Ovary (tissue), 9 donors: ENCODE data around the gene BARD1. TPM values are rescaled to one million over a fixed set of nuclear protein-coding genes. Genes with fewer than 3 reads are reported as not detected.

Experiments
- DNase-seq, 5 donors: peaks; one replicate each; pipeline ENCODE4 v3.0.0-alpha.2; 2019 to 2020
- H3K27ac ChIP-seq, 2 donors: fragments of 200-600 bp; one replicate each; pipeline versions ENCODE4 v1.5.1 to v1.8.0; 2019 to 2022
- H3K27me3 ChIP-seq: fragments of 200-600 bp; one replicate; pipeline ENCODE4 v1.8.0; 2022
- H3K36me3 ChIP-seq: fragments of 200-600 bp; sonication (generic); one replicate; pipeline ENCODE4 v1.5.1; 2019
- H3K4me1 ChIP-seq: one replicate; pipeline ENCODE4 v1.8.1; 2013; ENCODE audit warnings: mild to moderate bottlenecking, moderate library complexity; ENCODE audit not compliant: insufficient read depth
- H3K4me3 ChIP-seq: fragments of 200-600 bp; sonication (generic); one replicate; pipeline ENCODE4 v1.5.1; 2017
- H3K9me3 ChIP-seq, 2 donors: fragments of 200-600 bp in 1 of 2; sonication (generic) in 1 of 2; one replicate each; pipeline versions ENCODE4 v1.5.1 to v1.8.1; 2013 to 2019; ENCODE audit warnings: mild to moderate bottlenecking in 1 of 2, moderate library complexity in 1 of 2
- CTCF ChIP-seq, 3 donors: fragments of 450-650 bp in 2 of 3; fragments of 200-600 bp in 1 of 3; IDR thresholded peaks; one replicate each; pipeline versions ENCODE4 v1.5.1 to v1.8.0; 2016 to 2022; ENCODE audit warnings: antibody characterized with exemption in 3 of 3, mild to moderate bottlenecking in 1 of 3
- EP300 ChIP-seq: sonication (generic); formaldehyde crosslinking; IDR thresholded peaks from one replicate; pipeline ENCODE4 v1.6.1; 2017; ENCODE audit warnings: antibody characterized with exemption
- POLR2A ChIP-seq: fragments of 450-650 bp; IDR thresholded peaks from one replicate; pipeline ENCODE4 v1.6.1; 2017; ENCODE audit warnings: antibody characterized with exemption, mild to moderate bottlenecking, moderate library complexity
- WGBS, 3 donors: extraction: QIAGEN DNeasy Blood & Tissue Kit in 1 of 3; methylation state at CpG; one replicate each; pipeline versions ENCODE4 v1.1.5 to v1.1.7; 2013 to 2017; 5-methylcytosine and 5-hydroxymethylcytosine counted together
- intact Hi-C, 4 donors: fragments of 100-400 bp; cut with DNase I; formaldehyde crosslinking; loops; one replicate each; pipeline versions ENCODE4 v1.11.0 to v1.15.1; 2022 to 2023
- polyA plus RNA-seq, 2 donors: library from polyadenylated mRNA; stranded (reverse); fragments of 200-250 nt in 1 of 2; fragments of 350-450 nt in 1 of 2; fragmentation: Illumina TruSeq in 1 of 2; extraction: RNeasy Lipid Tissue Mini Kit (QIAGEN cat#74804) in 1 of 2; gene quantifications; one replicate each; pipeline ENCODE4 v1.2.3, GENCODE V29; 2013 to 2014
- total RNA-seq, 7 donors: library from RNA; depleted of rRNA in 2 of 7; stranded (reverse); fragments of >200 nt in 2 of 7; fragmentation: NEBNext Ultra II Directional in 3 of 7; extraction: Animal tissue kit (Norgen Biotek cat#: 25700) in 3 of 7; gene quantifications; one replicate each; pipeline versions ENCODE4 v1.1.0 to v1.2.4, GENCODE V29; 2016 to 2023
- donor health status: DM: no; HTN: no; CAD: no; lungs with moderate emphysema.
- donor health status: DM: no; HTN: no; CAD: no.
- donor health status: Bipolar disorder and iron deficiency.
- donor health status: DM: yes; HTN: yes; CAD: no.
- donor health status: DM: no; HTN: no; CAD: no.
- donor health status: DM: yes; HTN: yes; CAD: no.

The BARD1 gene
- total and polyA plus RNA-seq, 9 donors, result 2.4 to 30.4 (median 11.0) TPM

- TF ChIP-seq POLR2A (no peak), CTCF (IDR thresholded peaks at IDR 0.05) (no peak), EP300 (no peak)
- DNase-seq, result no peak
- no peak overlapping the region for H3K4me3 ChIP-seq
- no peak overlapping the region for H3K27ac ChIP-seq
- no peaks in the 10 kb centered on the region for H3K9me3 ChIP-seq
- H3K4me1 ChIP-seq, result no peaks in the 10 kb centered on the region
- WGBS, 3 donors, result 93 to 99% (median 93%) methylated on average over 2 of the region's 2 CpGs
- H3K27me3 ChIP-seq, result no peaks in the 10 kb centered on the region
- H3K36me3 ChIP-seq, result no peaks in the 10 kb centered on the region
- intact Hi-C loops, result no loop called here
Observed at GRCh38 chr2:214839464-214839863, 30.0 kb upstream of the BARD1 start.

GRCh38 chr2:214837466-214837865 is 28.0 kb upstream of the BARD1 start:
- Histone ChIP-seq H3K9me3 (no peaks in the 10 kb centered on the region), H3K27ac (no peak overlapping the region), H3K27me3 (no peaks in the 10 kb centered on the region), H3K36me3 (no peaks in the 10 kb centered on the region), H3K4me1 (no peaks in the 10 kb centered on the region), H3K4me3 (no peak overlapping the region)
- TF ChIP-seq POLR2A (no peak), EP300 (no peak)
- intact Hi-C loops, result no loop called here
- no peak for DNase-seq

DNA sequence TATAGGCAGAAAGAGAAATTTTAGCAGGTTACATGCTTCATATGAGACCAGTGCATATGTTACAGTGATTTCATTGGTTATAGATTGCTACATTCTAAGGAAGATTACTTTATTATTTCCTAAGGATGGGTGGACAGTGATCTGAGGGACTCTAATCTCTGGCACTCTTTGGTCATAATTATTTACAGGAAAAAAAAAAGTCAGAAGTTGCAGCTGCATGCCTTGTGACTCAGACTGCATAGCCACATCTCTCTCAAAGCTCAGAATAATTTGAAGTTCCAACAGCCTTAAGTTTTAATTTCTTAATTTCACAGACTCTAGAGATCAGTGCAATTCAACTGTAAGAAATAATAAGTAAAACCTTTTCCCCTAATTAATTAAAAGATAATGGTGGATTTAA is 27.1 kb upstream of the BARD1 start:
- Histone ChIP-seq H3K4me1 (no peaks in the 10 kb centered on the region), H3K27me3 (no peaks in the 10 kb centered on the region), H3K27ac (no peak overlapping the region), H3K4me3 (no peak overlapping the region), H3K36me3 (no peaks in the 10 kb centered on the region), H3K9me3 (no peaks in the 10 kb centered on the region)
- TF ChIP-seq POLR2A, result no peak
- no peak for TF ChIP-seq CTCF (IDR thresholded peaks at IDR 0.05)
- TF ChIP-seq EP300, result no peak
- DNase-seq, result no peak
- intact Hi-C loops, result no loop called here

DNA sequence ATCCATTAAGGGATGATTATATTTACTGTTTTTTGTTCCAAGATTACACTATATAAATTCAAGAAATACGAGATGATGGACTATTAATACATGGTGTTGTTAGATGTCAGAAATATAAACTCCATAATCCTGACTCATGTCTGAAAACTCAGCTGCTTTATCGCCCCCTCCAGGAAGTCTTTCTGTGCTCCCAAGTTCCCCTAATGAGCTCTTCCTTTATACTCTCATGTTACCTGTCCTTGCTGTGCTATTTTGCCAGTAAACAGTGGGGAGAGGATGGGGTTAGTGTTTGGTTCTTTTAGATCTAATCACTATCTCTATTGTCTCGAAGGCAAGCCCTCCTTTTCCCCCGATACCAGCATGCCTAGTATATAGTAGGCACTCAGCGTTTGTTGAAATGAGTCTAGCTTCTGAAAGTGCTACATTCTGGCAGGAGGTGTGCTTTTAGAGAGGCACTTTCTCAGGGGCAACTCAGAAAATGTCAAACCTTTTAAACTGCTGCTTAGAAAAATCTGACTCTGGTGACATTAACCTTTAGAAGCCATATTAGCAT is 21.4 kb upstream of the BARD1 start:
- no peaks in the 10 kb centered on the region for H3K27me3 ChIP-seq
- no peak overlapping the region for H3K27ac ChIP-seq
- no peak for DNase-seq
- H3K36me3 ChIP-seq, result no peaks in the 10 kb centered on the region
- TF ChIP-seq EP300, result no peak
- no peak for TF ChIP-seq POLR2A
- H3K4me3 ChIP-seq, result no peak overlapping the region
- no peaks in the 10 kb centered on the region for H3K9me3 ChIP-seq
- intact Hi-C loops, result no loop called here
- no peaks in the 10 kb centered on the region for H3K4me1 ChIP-seq
- 72 to 82% (median 80%) methylated on average over 5 of the region's 5 CpGs for WGBS, 3 donors

DNA sequence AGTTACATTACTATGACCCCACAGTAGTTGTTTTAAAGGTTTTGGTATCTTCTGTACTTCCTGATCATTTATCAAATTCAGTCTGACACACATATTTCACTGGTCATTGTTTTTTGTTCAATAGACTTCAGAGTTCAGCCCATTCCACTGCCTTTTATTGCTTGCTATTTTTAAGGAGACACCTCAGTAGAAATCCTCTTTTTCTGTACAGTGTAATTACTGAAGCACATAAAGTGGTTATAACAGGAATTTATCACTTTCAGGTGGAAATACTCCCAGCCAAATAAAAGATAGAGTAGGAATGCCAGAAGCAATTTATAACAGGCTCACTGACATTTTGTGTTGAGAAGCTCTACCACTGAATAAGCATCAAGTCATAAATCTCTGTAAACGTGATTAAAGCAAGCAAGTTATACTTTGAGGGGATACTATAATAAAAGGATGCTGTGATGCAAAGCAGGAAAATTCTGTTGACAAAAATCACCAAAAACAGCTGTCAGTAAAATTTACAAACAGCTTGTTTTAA is 6.6 kb upstream of the BARD1 start:
- no peaks in the 10 kb centered on the region for H3K4me1 ChIP-seq
- no peaks in the 10 kb centered on the region for H3K27me3 ChIP-seq
- no peak overlapping the region for H3K27ac ChIP-seq
- WGBS, 3 donors, result 44 to 61% (median 45%) methylated on average over 1 of the region's 1 CpG
- H3K4me3 ChIP-seq, result no peak overlapping the region
- intact Hi-C loops, result no loop called here
- no peaks in the 10 kb centered on the region for H3K36me3 ChIP-seq
- TF ChIP-seq CTCF (IDR thresholded peaks at IDR 0.05) (no peak), EP300 (no peak), POLR2A (no peak)
- no peak for DNase-seq
- H3K9me3 ChIP-seq, result no peaks in the 10 kb centered on the region
